ENCODE measurements around the gene AHDC1. TPM values are rescaled to one million over a fixed set of nuclear protein-coding genes. Genes with fewer than 3 reads are reported as not detected.

AHDC1 gene
- polyA plus RNA-seq, 1 experiment, result 3.0 TPM

DNA sequence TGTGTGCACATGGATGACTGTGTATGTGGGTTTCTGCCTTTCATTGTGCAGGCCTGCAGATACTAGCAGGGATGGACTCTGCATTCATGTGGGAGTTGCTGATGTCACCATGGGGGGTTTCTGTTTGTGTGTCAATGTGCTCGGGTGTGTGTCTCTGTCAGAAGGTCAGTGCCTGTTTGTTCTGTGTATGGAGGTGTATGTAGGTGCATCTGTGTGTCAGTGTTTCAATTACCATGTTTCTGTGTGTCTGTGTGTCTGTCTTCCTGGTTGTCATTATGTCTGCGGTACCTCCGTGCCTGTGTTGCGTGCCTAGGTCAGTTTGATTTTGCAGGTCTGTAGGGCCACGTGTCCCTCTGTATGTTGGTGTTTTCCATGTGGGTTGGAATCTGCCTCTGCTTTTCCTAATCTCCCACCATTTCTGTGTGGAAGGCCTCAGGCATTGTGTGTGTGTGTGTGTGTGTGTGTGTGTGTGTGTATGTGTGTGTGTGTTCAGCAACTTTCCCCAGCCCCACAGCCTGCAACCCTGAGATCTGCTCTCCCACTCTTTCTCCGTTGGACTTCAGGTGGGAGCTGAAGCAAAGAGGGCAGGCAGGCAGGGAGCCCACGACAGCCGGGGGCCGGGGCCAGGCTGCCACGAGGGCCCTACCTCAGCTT, 77.2 kb downstream of the AHDC1 start:
- ChIA-PET CTCF (interaction anchor here (0.6 to 2.3 kb wide), 3 partner anchors 30 to 40 kb away, joined by 4 to 12 read pairs (median 4); no protein-coding TSS in a partner anchor), POLR2A (interaction anchor here (0.6 to 1.4 kb wide), 4 partner anchors 11 to 43 kb away, joined by 3 read pairs; partner anchors contain the start of gene WASF2)
- Histone ChIP-seq H3K4me3 (ENCODE audit: low read depth, low read length) (peak overlapping the region; percentile 20; the same call in 1 of the 2 replicates), H3K9me3 (ENCODE audit: control insufficient read depth, insufficient read depth, low read length) (no peaks in the 10 kb centered on the region; the same call in 1 of the 2 replicates), H3K27me3 (ENCODE audit: control insufficient read depth, insufficient read depth, low read length) (no peaks in the 10 kb centered on the region), H3K27ac (ENCODE audit: low read depth, low read length) (peak overlapping the region; percentile 57)
- TF ChIP-seq, protein P1, sequence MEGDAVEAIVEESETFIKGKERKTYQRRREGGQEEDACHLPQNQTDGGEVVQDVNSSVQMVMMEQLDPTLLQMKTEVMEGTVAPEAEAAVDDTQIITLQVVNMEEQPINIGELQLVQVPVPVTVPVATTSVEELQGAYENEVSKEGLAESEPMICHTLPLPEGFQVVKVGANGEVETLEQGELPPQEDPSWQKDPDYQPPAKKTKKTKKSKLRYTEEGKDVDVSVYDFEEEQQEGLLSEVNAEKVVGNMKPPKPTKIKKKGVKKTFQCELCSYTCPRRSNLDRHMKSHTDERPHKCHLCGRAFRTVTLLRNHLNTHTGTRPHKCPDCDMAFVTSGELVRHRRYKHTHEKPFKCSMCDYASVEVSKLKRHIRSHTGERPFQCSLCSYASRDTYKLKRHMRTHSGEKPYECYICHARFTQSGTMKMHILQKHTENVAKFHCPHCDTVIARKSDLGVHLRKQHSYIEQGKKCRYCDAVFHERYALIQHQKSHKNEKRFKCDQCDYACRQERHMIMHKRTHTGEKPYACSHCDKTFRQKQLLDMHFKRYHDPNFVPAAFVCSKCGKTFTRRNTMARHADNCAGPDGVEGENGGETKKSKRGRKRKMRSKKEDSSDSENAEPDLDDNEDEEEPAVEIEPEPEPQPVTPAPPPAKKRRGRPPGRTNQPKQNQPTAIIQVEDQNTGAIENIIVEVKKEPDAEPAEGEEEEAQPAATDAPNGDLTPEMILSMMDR (IDR thresholded peaks at IDR 0.05; ENCODE audit: low read depth, low read length), result no peak
- DNase-seq (ENCODE audit: low read depth, low spot score), result no peak

DNA sequence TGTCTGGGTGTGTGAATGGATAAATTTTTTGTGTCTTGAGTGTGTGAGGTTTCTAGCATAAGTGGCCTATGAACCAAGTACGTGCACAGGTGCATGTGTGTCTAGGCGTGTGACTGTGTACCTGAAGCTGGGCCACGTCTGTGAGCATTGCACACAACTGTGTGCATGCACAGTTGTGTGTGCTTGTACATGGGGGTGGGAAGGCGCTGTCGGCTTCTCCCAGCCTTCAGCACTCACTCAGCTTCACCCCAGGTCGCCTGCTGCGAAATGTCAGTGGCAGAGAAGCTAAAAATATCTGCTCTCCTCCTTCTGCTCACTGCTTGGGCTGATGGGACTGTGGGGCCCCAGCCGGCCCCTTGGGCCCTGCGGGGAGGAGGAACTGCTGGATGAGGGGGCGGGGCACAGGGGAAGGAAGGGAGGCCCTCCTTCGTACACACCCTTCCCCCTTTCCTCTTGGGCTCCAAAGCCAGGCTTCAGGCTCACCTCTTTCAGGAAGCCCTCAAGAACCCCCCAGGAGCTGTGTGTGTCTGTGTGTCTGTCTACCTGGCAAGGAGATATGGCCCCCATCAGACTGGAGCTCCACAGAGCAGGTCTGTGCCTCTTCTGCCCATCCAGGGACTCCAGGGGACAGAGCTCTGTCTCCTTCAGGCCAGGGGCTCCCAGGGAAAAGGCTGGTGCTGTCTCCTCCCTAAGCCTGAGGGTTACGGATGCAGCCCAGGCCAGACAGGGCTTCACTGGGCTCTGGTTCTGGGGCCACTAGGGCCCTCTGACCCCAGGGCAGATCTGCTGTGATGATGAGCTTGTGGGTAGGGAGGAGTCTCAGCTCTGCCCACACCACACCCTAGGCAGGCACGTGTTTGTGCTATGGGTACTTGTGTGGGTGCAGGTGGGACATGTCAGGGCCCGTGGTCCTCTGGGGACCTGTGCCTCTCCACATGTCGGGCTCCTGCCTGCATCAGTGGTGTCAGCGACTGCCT, 78.4 kb downstream of the AHDC1 start:
- no peaks in the 10 kb centered on the region; the same call in 1 of the 2 replicates for H3K9me3 ChIP-seq (ENCODE audit: control insufficient read depth, insufficient read depth, low read length)
- H3K4me3 ChIP-seq (ENCODE audit: low read depth, low read length), result peak overlapping the region; percentile 21
- no peak for DNase-seq (ENCODE audit: low read depth, low spot score)
- TF ChIP-seq, protein P1 (IDR thresholded peaks at IDR 0.05; ENCODE audit: low read depth, low read length), result no peak
- peak overlapping the region; percentile 11 for H3K27ac ChIP-seq (ENCODE audit: low read depth, low read length)
- ChIA-PET POLR2A (interaction anchor here (0.6 to 1.1 kb wide), 4 partner anchors 36 to 226 kb away, joined by 3 to 10 read pairs (median 3); partner anchors contain the start of gene WASF2), CTCF (interaction anchor here (2.3 kb wide), 1 partner anchor 31 kb away, joined by 12 read pairs; no protein-coding TSS in a partner anchor)
- H3K27me3 ChIP-seq (ENCODE audit: control insufficient read depth, insufficient read depth, low read length), result no peaks in the 10 kb centered on the region

DNA sequence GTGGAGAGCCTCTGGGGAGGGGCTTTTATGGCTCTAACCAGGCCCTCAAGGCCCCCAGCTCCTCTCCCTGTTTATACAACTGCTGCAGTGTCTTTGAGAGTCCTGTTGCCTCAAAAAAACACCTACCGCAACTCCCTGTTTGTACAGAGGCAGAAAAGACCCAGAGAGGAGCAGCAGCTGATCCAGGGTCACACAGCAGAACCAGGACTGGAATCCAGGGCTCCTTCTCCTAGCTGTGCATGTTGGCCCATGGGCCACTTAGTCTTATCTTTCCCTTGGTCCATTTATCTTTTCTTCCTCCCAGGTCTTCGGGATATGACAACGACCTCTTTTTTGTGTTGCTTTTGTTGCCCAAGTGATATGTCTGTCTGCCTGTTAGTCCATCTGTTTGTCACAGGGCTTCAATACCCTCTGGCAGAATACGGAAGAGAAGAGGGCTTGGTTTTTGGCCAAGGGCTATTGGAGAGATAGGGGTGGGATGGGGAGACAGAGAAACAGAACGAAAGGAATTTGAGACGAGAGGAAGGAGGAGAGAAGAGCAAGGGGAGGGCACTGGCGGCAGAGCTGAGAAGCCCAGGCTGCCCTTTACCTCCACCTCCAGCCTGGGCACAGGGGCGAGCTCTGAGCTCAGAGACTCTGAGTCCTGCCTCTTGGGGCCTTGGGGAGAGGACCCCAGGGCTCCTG, 80.5 kb downstream of the AHDC1 start:
- H3K4me3 ChIP-seq (ENCODE audit: low read depth, low read length), result no peak overlapping the region
- no peak for DNase-seq (ENCODE audit: low read depth, low spot score)
- ChIA-PET CTCF (interaction anchor here (0.7 to 1.0 kb wide), 2 partner anchors 34 to 72 kb away, joined by 4 read pairs; no protein-coding TSS in a partner anchor), POLR2A (interaction anchor here (0.5 to 0.9 kb wide), 5 partner anchors 21 to 1663 kb away, joined by 3 to 6 read pairs (median 3); partner anchors contain the start of gene AHDC1)
- no peaks in the 10 kb centered on the region; the same call in 1 of the 2 replicates for H3K9me3 ChIP-seq (ENCODE audit: control insufficient read depth, insufficient read depth, low read length)
- TF ChIP-seq, protein P1 (IDR thresholded peaks at IDR 0.05; ENCODE audit: low read depth, low read length), result no peak
- no peak overlapping the region for H3K27ac ChIP-seq (ENCODE audit: low read depth, low read length)
- H3K27me3 ChIP-seq (ENCODE audit: control insufficient read depth, insufficient read depth, low read length), result no peaks in the 10 kb centered on the region

DNA sequence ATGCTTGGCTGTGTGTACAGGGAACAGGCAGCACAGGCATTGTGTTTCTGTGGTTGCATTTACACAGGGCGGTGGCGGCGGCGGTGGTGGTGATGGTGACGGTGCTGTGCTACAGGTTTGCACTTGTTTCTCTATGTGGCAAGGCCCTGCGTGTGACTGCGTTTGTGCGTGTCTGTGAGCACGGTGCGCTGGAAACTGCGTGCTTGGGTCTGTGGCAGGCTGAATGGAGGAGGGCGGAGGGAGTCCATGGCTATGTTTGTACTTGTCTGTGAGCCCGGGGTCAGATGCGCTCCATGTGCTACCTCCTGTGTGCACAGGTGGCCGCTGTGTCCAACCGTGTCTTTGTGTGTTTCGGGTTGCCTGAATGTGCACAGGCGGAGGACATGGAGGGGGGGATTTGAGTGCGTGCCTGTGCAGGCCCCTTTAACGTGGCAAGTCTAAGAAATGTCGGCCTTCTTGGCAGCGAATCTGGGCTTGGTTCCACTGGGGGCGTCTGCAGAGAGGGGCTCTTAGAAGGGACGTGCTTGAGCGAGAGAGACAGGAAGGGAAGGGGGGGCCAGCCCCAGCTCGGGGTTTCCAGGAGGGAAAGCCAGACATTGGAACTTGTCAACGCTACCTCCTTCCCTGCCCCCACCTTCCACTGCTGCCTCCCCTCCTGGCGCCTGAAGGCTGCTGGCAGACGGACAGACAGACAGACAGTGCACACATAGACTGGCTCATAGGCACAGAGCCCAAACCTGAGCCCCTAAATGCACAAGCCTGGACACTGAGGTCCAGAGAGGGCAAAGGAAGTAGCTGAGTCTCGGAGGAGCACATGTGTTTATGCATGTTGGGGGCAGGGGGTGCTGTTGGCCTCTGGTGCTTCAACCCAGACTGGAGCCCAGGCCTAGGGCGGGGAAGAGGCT, 81.3 kb downstream of the AHDC1 start:
- TF ChIP-seq, protein P1 (IDR thresholded peaks at IDR 0.05; ENCODE audit: low read depth, low read length), result peak; percentile 26
- ChIA-PET POLR2A (interaction anchor here (0.6 to 0.9 kb wide), 3 partner anchors 33 to 81 kb away, joined by 3 to 6 read pairs (median 5); partner anchors contain the start of gene AHDC1), CTCF (interaction anchor here (0.7 to 1.8 kb wide), 3 partner anchors 34 to 71 kb away, joined by 4 to 5 read pairs (median 4); no protein-coding TSS in a partner anchor)
- Histone ChIP-seq H3K27me3 (ENCODE audit: control insufficient read depth, insufficient read depth, low read length) (no peaks in the 10 kb centered on the region), H3K27ac (ENCODE audit: low read depth, low read length) (no peak overlapping the region), H3K4me3 (ENCODE audit: low read depth, low read length) (no peak overlapping the region), H3K9me3 (ENCODE audit: control insufficient read depth, insufficient read depth, low read length) (no peaks in the 10 kb centered on the region)
- no peak for DNase-seq (ENCODE audit: low read depth, low spot score)
